HEK293 (cell line): Measurements from ENCODE around the gene KIF5A.

Experiments
- BCL6B ChIP-seq: fragments of 450-650 bp; formaldehyde crosslinking; IDR thresholded peaks from 2 replicates; pipeline ENCODE4 v1.5.1; 2017; ENCODE audit warnings: missing biosample characterization, missing genetic modification characterization
- ELK4 ChIP-seq: IDR thresholded peaks from 2 replicates; pipeline ENCODE4 v1.6.1; 2011; ENCODE audit warnings: mild to moderate bottlenecking, low read depth, low read length, borderline replicate concordance
- GFI1B ChIP-seq: fragments of 450-650 bp; formaldehyde crosslinking; IDR thresholded peaks from 2 replicates; pipeline ENCODE4 v1.5.1; 2016; ENCODE audit warnings: missing biosample characterization, missing genetic modification characterization
- GLIS2 ChIP-seq: fragments of 450-650 bp; formaldehyde crosslinking; IDR thresholded peaks from 2 replicates; pipeline ENCODE4 v1.5.1; 2016; ENCODE audit warnings: missing biosample characterization, missing genetic modification characterization
- KLF8 ChIP-seq: fragments of 450-650 bp; formaldehyde crosslinking; IDR thresholded peaks from 2 replicates; pipeline ENCODE4 v1.5.1; 2016; ENCODE audit warnings: missing biosample characterization, missing genetic modification characterization
- OVOL3 ChIP-seq: fragments of 450-650 bp; formaldehyde crosslinking; IDR thresholded peaks from 2 replicates; pipeline ENCODE4 v1.5.1; 2016; ENCODE audit warnings: missing biosample characterization, missing genetic modification characterization
- SETDB1 ChIP-seq: IDR thresholded peaks from one replicate; pipeline ENCODE4 v1.6.1; 2017; ENCODE audit warnings: mild to moderate bottlenecking, low read length, moderate library complexity, mixed read lengths; ENCODE audit not compliant: insufficient read length
- SP7 ChIP-seq: fragments of 450-650 bp; formaldehyde crosslinking; IDR thresholded peaks from 2 replicates; pipeline ENCODE4 v1.5.1; 2016; ENCODE audit warnings: missing biosample characterization, missing genetic modification characterization
- WT1 ChIP-seq: fragments of 450-650 bp; formaldehyde crosslinking; IDR thresholded peaks from 2 replicates; pipeline ENCODE4 v1.5.1; 2016; ENCODE audit warnings: missing biosample characterization, missing genetic modification characterization
- YY2 ChIP-seq: fragments of 450-650 bp; formaldehyde crosslinking; IDR thresholded peaks from 2 replicates; pipeline ENCODE4 v1.5.1; 2016; ENCODE audit warnings: missing biosample characterization, missing genetic modification characterization
- ZBTB20 ChIP-seq: fragments of 450-650 bp; formaldehyde crosslinking; IDR thresholded peaks from 2 replicates; pipeline ENCODE4 v1.5.1; 2016; ENCODE audit warnings: missing biosample characterization, missing genetic modification characterization
- ZNF19 ChIP-seq: fragments of 450-650 bp; formaldehyde crosslinking; IDR thresholded peaks from 2 replicates; pipeline ENCODE4; 2016; ENCODE audit warnings: missing biosample characterization, missing genetic modification characterization, low read depth
- ZNF274 ChIP-seq, 2 experiments: fragments of 200-500 bp in 1 of 2; fragments of 450-650 bp in 1 of 2; sonication (Bioruptor generic) in 1 of 2; formaldehyde crosslinking in 1 of 2; IDR thresholded peaks; 2 replicates each; pipeline versions ENCODE4 v1.5.1 to v1.6.1; 2014 to 2016; ENCODE audit warnings: borderline replicate concordance in 1 of 2, inconsistent platforms in 1 of 2, low read length in 1 of 2, missing biosample characterization in 1 of 2, missing genetic modification characterization in 1 of 2
- ZNF335 ChIP-seq: fragments of 450-650 bp; formaldehyde crosslinking; conservative IDR thresholded peaks from 2 replicates; pipeline ENCODE4 v1.5.1; 2016; ENCODE audit warnings: missing biosample characterization, missing genetic modification characterization
- ZNF391 ChIP-seq: fragments of 450-650 bp; formaldehyde crosslinking; IDR thresholded peaks from 2 replicates; pipeline ENCODE4 v1.5.1; 2016; ENCODE audit warnings: low read depth, missing biosample characterization, missing genetic modification characterization, borderline replicate concordance
- ZNF426 ChIP-seq: fragments of 450-650 bp; formaldehyde crosslinking; IDR thresholded peaks from 2 replicates; pipeline ENCODE4 v1.5.1; 2017; ENCODE audit warnings: missing biosample characterization, missing genetic modification characterization, mild to moderate bottlenecking, inconsistent platforms, moderate library complexity
- ZNF473 ChIP-seq: fragments of 450-650 bp; formaldehyde crosslinking; IDR thresholded peaks from 2 replicates; pipeline ENCODE4 v1.5.1; 2017; ENCODE audit warnings: missing biosample characterization, missing genetic modification characterization
- ZNF596 ChIP-seq: fragments of 450-650 bp; IDR thresholded peaks from 2 replicates; pipeline ENCODE4 v1.5.0; 2018; ENCODE audit warnings: missing biosample characterization, mild to moderate bottlenecking, missing genetic modification characterization, moderate library complexity
- ZNF600 ChIP-seq: fragments of 450-650 bp; formaldehyde crosslinking; IDR thresholded peaks from 2 replicates; pipeline ENCODE4 v1.5.1; 2016; ENCODE audit warnings: missing biosample characterization, missing genetic modification characterization
- ZNF610 ChIP-seq: fragments of 450-650 bp; formaldehyde crosslinking; IDR thresholded peaks from 2 replicates; pipeline ENCODE4 v1.5.1; 2016; ENCODE audit warnings: missing biosample characterization, missing genetic modification characterization, borderline replicate concordance
- ZNF624 ChIP-seq: fragments of 450-650 bp; formaldehyde crosslinking; IDR thresholded peaks from 2 replicates; pipeline ENCODE4 v1.5.1; 2017; ENCODE audit warnings: missing biosample characterization, missing genetic modification characterization
- ZNF626 ChIP-seq: fragments of 450-650 bp; sonication (Bioruptor Pico); formaldehyde crosslinking; IDR thresholded peaks from 2 replicates; pipeline ENCODE4 v1.5.1; 2018; ENCODE audit warnings: missing biosample characterization, missing genetic modification characterization, inconsistent platforms
- ZNF654 ChIP-seq: fragments of 450-650 bp; formaldehyde crosslinking; IDR thresholded peaks from 2 replicates; pipeline ENCODE4 v1.5.1; 2016; ENCODE audit warnings: low read depth, missing biosample characterization, missing genetic modification characterization
- ZNF707 ChIP-seq: fragments of 450-650 bp; formaldehyde crosslinking; IDR thresholded peaks from 2 replicates; pipeline ENCODE4 v1.5.1; 2016; ENCODE audit warnings: missing biosample characterization, missing genetic modification characterization
- ZNF837 ChIP-seq: fragments of 450-650 bp; formaldehyde crosslinking; IDR thresholded peaks from 2 replicates; pipeline ENCODE4 v1.5.1; 2016; ENCODE audit warnings: missing biosample characterization, missing genetic modification characterization
- ZSCAN30 ChIP-seq: fragments of 450-650 bp; IDR thresholded peaks from 2 replicates; pipeline ENCODE4 v1.5.1; 2018; ENCODE audit warnings: missing biosample characterization, mild to moderate bottlenecking, missing genetic modification characterization, moderate library complexity
- TF ChIP-seq, protein P1 (sequence below): fragments of 450-650 bp; IDR thresholded peaks from 2 replicates; pipeline ENCODE4 v1.5.1; 2018; ENCODE audit warnings: missing biosample characterization, missing genetic modification characterization
- TF ChIP-seq, protein P2 (sequence below): fragments of 450-650 bp; formaldehyde crosslinking; IDR thresholded peaks from 2 replicates; pipeline ENCODE4 v1.5.1; 2016; ENCODE audit warnings: missing biosample characterization, missing genetic modification characterization
- TF ChIP-seq, protein P3 (sequence below): fragments of 450-650 bp; formaldehyde crosslinking; IDR thresholded peaks from 2 replicates; pipeline ENCODE4 v1.5.1; 2016; ENCODE audit warnings: missing biosample characterization, missing genetic modification characterization
- TF ChIP-seq, protein P4 (sequence below): fragments of 450-650 bp; formaldehyde crosslinking; IDR thresholded peaks from 2 replicates; pipeline ENCODE4 v1.5.1; 2016; ENCODE audit warnings: missing biosample characterization, missing genetic modification characterization
- TF ChIP-seq, protein P5 (sequence below): fragments of 450-650 bp; formaldehyde crosslinking; IDR thresholded peaks from 2 replicates; pipeline ENCODE4 v1.5.1; 2016; ENCODE audit warnings: missing biosample characterization, missing genetic modification characterization

Gene KIF5A

DNA sequence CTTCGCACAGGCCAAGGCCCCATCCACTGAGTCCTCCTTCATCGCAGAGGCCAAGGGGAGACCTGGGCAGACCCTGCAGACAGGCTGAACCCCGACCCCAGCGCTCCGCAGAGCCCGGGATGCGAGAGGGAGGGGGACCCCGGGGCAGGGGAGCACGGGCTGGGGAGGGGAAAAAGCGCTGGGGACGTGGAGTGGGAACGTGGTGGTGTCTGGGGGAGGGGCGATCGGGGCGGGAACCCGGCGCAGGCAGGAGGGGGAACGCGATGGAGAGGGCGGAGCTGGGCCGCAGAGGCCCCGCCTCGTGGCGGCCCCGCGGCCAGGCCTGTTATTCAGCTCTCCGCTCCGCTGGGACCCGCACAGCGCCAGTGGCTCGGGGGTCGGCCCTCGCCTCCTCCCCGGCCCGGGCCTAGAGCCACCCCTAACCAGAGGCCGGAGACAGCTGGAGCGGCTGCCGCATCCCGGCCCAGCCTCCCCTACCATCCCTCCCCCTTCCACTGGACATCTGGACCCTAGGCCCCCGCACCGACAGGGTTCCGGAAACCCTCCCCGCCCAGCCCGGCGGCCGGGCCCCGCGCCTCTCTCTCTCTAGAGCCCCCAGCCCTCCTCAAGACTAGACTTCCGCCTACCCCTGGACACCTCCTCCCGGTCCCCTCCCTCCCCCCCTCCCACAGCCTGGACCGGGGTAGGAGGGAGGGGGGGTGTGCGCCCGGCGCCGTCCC, 61.4 kb downstream of the KIF5A start, which contains the start of gene ARHGEF25 (continued):
- TF ChIP-seq YY2 (tag by site-specific recombination), result no peak
- TF ChIP-seq, protein P1, sequence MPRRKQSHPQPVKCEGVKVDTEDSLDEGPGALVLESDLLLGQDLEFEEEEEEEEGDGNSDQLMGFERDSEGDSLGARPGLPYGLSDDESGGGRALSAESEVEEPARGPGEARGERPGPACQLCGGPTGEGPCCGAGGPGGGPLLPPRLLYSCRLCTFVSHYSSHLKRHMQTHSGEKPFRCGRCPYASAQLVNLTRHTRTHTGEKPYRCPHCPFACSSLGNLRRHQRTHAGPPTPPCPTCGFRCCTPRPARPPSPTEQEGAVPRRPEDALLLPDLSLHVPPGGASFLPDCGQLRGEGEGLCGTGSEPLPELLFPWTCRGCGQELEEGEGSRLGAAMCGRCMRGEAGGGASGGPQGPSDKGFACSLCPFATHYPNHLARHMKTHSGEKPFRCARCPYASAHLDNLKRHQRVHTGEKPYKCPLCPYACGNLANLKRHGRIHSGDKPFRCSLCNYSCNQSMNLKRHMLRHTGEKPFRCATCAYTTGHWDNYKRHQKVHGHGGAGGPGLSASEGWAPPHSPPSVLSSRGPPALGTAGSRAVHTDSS, result no peak
- peak; percentile 94 for TF ChIP-seq ZBTB20 (tag by site-specific recombination)
- TF ChIP-seq ELK4, result no peak
- no peak for TF ChIP-seq ZNF654 (tag by site-specific recombination)
- TF ChIP-seq ZNF837 (tag by site-specific recombination), result no peak
- no peak for TF ChIP-seq ZNF626 (tag by site-specific recombination)
- TF ChIP-seq KLF8 (tag by site-specific recombination), result peak; percentile 48; the same call in 1 of the 2 replicates
- TF ChIP-seq BCL6B (tag by site-specific recombination), result no peak
- TF ChIP-seq ZNF274 (IDR thresholded peaks at IDR 0.05; ENCODE audit: low read length), result no peak
- TF ChIP-seq ZNF274 (tag by site-specific recombination; IDR thresholded peaks at IDR 0.05; ENCODE audit: borderline replicate concordance), result no peak
- no peak for TF ChIP-seq ZNF19 (tag by site-specific recombination)
- peak; percentile 65; the same call in 1 of the 2 replicates for TF ChIP-seq ZNF600 (tag by site-specific recombination)
- TF ChIP-seq ZNF473 (tag by site-specific recombination), result no peak
- TF ChIP-seq, protein P2, sequence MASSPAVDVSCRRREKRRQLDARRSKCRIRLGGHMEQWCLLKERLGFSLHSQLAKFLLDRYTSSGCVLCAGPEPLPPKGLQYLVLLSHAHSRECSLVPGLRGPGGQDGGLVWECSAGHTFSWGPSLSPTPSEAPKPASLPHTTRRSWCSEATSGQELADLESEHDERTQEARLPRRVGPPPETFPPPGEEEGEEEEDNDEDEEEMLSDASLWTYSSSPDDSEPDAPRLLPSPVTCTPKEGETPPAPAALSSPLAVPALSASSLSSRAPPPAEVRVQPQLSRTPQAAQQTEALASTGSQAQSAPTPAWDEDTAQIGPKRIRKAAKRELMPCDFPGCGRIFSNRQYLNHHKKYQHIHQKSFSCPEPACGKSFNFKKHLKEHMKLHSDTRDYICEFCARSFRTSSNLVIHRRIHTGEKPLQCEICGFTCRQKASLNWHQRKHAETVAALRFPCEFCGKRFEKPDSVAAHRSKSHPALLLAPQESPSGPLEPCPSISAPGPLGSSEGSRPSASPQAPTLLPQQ (tag by site-specific recombination), result peak; percentile 88
- TF ChIP-seq GLIS2 (tag by site-specific recombination), result peak; percentile 40
- peak; percentile 48; the same call in 1 of the 2 replicates for TF ChIP-seq ZSCAN30
- no peak; the same call in 1 of the 2 replicates for TF ChIP-seq WT1 (tag by site-specific recombination)
- TF ChIP-seq GFI1B (tag by site-specific recombination), result no peak
- peak; percentile 69 for TF ChIP-seq SP7 (tag by site-specific recombination)
- no peak for TF ChIP-seq ZNF707 (tag by site-specific recombination)
- peak; percentile 85 for TF ChIP-seq ZNF335 (tag by site-specific recombination)
- TF ChIP-seq ZNF624 (tag by site-specific recombination), result no peak
- 0 out of 2 replicates have a peak, but pooled peaks have one; percentile 60 for TF ChIP-seq ZNF610 (tag by site-specific recombination)
- TF ChIP-seq OVOL3 (tag by site-specific recombination), result 0 out of 2 replicates have a peak, but pooled peaks have one; percentile 43
- TF ChIP-seq, protein P3, sequence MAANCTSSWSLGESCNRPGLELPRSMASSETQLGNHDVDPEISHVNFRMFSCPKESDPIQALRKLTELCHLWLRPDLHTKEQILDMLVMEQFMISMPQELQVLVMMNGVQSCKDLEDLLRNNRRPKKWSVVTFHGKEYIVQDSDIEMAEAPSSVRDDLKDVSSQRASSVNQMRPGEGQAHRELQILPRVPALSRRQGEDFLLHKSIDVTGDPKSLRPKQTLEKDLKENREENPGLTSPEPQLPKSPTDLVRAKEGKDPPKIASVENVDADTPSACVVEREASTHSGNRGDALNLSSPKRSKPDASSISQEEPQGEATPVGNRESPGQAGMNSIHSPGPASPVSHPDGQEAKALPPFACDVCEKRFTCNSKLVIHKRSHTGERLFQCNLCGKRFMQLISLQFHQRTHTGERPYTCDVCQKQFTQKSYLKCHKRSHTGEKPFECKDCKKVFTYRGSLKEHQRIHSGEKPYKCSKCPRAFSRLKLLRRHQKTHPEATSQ (tag by site-specific recombination), result peak; percentile 46; the same call in 1 of the 2 replicates
- TF ChIP-seq, protein P4, sequence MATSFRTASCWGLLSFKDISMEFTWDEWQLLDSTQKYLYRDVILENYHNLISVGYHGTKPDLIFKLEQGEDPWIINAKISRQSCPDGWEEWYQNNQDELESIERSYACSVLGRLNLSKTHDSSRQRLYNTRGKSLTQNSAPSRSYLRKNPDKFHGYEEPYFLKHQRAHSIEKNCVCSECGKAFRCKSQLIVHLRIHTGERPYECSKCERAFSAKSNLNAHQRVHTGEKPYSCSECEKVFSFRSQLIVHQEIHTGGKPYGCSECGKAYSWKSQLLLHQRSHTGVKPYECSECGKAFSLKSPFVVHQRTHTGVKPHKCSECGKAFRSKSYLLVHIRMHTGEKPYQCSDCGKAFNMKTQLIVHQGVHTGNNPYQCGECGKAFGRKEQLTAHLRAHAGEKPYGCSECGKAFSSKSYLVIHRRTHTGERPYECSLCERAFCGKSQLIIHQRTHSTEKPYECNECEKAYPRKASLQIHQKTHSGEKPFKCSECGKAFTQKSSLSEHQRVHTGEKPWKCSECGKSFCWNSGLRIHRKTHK (tag by site-specific recombination), result no peak
- no peak for TF ChIP-seq ZNF426
- TF ChIP-seq ZNF596, result 0 out of 2 replicates have a peak, but pooled peaks have one; percentile 5
- no peak for TF ChIP-seq SETDB1
- TF ChIP-seq, protein P5, sequence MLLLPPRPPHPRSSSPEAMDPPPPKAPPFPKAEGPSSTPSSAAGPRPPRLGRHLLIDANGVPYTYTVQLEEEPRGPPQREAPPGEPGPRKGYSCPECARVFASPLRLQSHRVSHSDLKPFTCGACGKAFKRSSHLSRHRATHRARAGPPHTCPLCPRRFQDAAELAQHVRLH (tag by site-specific recombination), result no peak
- TF ChIP-seq ZNF391, result no peak
